ENCODE results near the gene MUC2. TPM values are rescaled to one million over a fixed set of nuclear protein-coding genes. Genes with fewer than 3 reads are reported as not detected.

MUC2 gene
- total and polyA plus RNA-seq, 2 of the 13 experiments (the other 11 are each of a cell fraction or from before 2014, with no cell fraction given), result not detected

GRCh38 chr11:1073261-1073724 lies 1.4 kb upstream of the MUC2 start (continued):
- TF ChIP-seq ZNF567 (CRISPR knock-in tag; IDR thresholded peaks at IDR 0.05; ENCODE audit: borderline replicate concordance) (no peak), SP1 (IDR thresholded peaks at IDR 0.05) (no peak), SP1 (CRISPR knock-in tag; IDR thresholded peaks at IDR 0.05) (no peak), SOX13 (IDR thresholded peaks at IDR 0.05) (no peak), SOX13 (CRISPR knock-in tag; conservative IDR thresholded peaks at IDR 0.05 in 1 of 2, IDR thresholded peaks at IDR 0.05 in 1 of 2) (0 out of 4 replicates have a peak, but pooled peaks of 1 of the 2 experiments have one; percentile 25), BHLHE40 (IDR thresholded peaks at IDR 0.05; ENCODE audit: low read length) (0 out of 2 replicates have a peak, but pooled peaks have one; percentile 16), KLF11 (CRISPR knock-in tag; IDR thresholded peaks at IDR 0.05) (no peak), ZNF614 (CRISPR knock-in tag; IDR thresholded peaks at IDR 0.05; ENCODE audit: borderline replicate concordance) (no peak), RARA (CRISPR knock-in tag; IDR thresholded peaks at IDR 0.05) (peak; percentile 72), SAP130 (CRISPR knock-in tag; IDR thresholded peaks at IDR 0.05; ENCODE audit: low read depth) (peak; percentile 52; the same call in 1 of the 2 replicates), GLI4 (CRISPR knock-in tag; IDR thresholded peaks at IDR 0.05; ENCODE audit: borderline replicate concordance) (no peak), PHF21A (CRISPR knock-in tag; IDR thresholded peaks at IDR 0.05) (0 out of 2 replicates have a peak, but pooled peaks have one; percentile 21), GPN1 (CRISPR knock-in tag; IDR thresholded peaks at IDR 0.05; ENCODE audit: borderline replicate concordance) (no peak), GABPB1 (CRISPR knock-in tag; IDR thresholded peaks at IDR 0.05) (peak; percentile 58; the same call in 1 of the 2 replicates), NCOA2 (CRISPR knock-in tag; IDR thresholded peaks at IDR 0.05) (no peak), GATAD2A (CRISPR knock-in tag; IDR thresholded peaks at IDR 0.05) (0 out of 2 replicates have a peak, but pooled peaks have one; percentile 29)
- TF ChIP-seq, protein P1, sequence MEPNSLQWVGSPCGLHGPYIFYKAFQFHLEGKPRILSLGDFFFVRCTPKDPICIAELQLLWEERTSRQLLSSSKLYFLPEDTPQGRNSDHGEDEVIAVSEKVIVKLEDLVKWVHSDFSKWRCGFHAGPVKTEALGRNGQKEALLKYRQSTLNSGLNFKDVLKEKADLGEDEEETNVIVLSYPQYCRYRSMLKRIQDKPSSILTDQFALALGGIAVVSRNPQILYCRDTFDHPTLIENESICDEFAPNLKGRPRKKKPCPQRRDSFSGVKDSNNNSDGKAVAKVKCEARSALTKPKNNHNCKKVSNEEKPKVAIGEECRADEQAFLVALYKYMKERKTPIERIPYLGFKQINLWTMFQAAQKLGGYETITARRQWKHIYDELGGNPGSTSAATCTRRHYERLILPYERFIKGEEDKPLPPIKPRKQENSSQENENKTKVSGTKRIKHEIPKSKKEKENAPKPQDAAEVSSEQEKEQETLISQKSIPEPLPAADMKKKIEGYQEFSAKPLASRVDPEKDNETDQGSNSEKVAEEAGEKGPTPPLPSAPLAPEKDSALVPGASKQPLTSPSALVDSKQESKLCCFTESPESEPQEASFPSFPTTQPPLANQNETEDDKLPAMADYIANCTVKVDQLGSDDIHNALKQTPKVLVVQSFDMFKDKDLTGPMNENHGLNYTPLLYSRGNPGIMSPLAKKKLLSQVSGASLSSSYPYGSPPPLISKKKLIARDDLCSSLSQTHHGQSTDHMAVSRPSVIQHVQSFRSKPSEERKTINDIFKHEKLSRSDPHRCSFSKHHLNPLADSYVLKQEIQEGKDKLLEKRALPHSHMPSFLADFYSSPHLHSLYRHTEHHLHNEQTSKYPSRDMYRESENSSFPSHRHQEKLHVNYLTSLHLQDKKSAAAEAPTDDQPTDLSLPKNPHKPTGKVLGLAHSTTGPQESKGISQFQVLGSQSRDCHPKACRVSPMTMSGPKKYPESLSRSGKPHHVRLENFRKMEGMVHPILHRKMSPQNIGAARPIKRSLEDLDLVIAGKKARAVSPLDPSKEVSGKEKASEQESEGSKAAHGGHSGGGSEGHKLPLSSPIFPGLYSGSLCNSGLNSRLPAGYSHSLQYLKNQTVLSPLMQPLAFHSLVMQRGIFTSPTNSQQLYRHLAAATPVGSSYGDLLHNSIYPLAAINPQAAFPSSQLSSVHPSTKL (CRISPR knock-in tag; IDR thresholded peaks at IDR 0.05), result peak; percentile 38; the same call in 1 of the 2 replicates
- TF ChIP-seq, protein P2, sequence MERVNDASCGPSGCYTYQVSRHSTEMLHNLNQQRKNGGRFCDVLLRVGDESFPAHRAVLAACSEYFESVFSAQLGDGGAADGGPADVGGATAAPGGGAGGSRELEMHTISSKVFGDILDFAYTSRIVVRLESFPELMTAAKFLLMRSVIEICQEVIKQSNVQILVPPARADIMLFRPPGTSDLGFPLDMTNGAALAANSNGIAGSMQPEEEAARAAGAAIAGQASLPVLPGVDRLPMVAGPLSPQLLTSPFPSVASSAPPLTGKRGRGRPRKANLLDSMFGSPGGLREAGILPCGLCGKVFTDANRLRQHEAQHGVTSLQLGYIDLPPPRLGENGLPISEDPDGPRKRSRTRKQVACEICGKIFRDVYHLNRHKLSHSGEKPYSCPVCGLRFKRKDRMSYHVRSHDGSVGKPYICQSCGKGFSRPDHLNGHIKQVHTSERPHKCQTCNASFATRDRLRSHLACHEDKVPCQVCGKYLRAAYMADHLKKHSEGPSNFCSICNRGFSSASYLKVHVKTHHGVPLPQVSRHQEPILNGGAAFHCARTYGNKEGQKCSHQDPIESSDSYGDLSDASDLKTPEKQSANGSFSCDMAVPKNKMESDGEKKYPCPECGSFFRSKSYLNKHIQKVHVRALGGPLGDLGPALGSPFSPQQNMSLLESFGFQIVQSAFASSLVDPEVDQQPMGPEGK (CRISPR knock-in tag; IDR thresholded peaks at IDR 0.05), result 0 out of 2 replicates have a peak, but pooled peaks have one; percentile 22
- TF ChIP-seq, protein P3, sequence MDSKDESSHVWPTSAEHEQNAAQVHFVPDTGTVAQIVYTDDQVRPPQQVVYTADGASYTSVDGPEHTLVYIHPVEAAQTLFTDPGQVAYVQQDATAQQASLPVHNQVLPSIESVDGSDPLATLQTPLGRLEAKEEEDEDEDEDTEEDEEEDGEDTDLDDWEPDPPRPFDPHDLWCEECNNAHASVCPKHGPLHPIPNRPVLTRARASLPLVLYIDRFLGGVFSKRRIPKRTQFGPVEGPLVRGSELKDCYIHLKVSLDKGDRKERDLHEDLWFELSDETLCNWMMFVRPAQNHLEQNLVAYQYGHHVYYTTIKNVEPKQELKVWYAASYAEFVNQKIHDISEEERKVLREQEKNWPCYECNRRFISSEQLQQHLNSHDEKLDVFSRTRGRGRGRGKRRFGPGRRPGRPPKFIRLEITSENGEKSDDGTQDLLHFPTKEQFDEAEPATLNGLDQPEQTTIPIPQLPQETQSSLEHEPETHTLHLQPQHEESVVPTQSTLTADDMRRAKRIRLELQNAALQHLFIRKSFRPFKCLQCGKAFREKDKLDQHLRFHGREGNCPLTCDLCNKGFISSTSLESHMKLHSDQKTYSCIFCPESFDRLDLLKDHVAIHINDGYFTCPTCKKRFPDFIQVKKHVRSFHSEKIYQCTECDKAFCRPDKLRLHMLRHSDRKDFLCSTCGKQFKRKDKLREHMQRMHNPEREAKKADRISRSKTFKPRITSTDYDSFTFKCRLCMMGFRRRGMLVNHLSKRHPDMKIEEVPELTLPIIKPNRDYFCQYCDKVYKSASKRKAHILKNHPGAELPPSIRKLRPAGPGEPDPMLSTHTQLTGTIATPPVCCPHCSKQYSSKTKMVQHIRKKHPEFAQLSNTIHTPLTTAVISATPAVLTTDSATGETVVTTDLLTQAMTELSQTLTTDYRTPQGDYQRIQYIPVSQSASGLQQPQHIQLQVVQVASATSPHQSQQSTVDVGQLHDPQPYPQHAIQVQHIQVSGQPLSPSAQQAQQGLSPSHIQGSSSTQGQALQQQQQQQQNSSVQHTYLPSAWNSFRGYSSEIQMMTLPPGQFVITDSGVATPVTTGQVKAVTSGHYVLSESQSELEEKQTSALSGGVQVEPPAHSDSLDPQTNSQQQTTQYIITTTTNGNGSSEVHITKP (CRISPR knock-in tag; IDR thresholded peaks at IDR 0.05; ENCODE audit: low read depth), result peak; percentile 84; the same call in 1 of the 2 replicates

All from HepG2 (cell line).